BE2C (cell line): ENCODE results near the gene SLC16A11.
"Not testable (repeated sequence)": the region's sequence is repeated elsewhere in the genome, so short reads cannot be mapped to it uniquely, and the experiment has no call there.

Source experiments
- DNase-seq: peaks from one replicate; pipeline ENCODE4 v3.0.0-alpha.2; 2020
- H3K27me3 ChIP-seq: fragments of 250-450 bp; sonication (Bioruptor Pico); 2 replicates; pipeline ENCODE4 v1.5.1; 2020; ENCODE audit warnings: mild to moderate bottlenecking
- H3K36me3 ChIP-seq: fragments of 250-450 bp; sonication (Bioruptor Pico); 2 replicates; pipeline ENCODE4 v1.5.1; 2020; ENCODE audit warnings: mild to moderate bottlenecking
- H3K4me1 ChIP-seq: fragments of 250-450 bp; sonication (Bioruptor Pico); 2 replicates; pipeline ENCODE4 v1.5.1; 2020
- H3K4me3 ChIP-seq: 2 replicates; pipeline ENCODE4 v1.5.1; 2011; ENCODE audit warnings: low read depth, low read length
- H3K9me3 ChIP-seq: fragments of 250-450 bp; sonication (Bioruptor Pico); 2 replicates; pipeline ENCODE4 v1.5.1; 2020
- TF ChIP-seq, protein P1 (sequence below): IDR thresholded peaks from 2 replicates; pipeline ENCODE4 v1.5.1; 2012; ENCODE audit warnings: mild to moderate bottlenecking, low read depth, low read length

The SLC16A11 gene

DNA sequence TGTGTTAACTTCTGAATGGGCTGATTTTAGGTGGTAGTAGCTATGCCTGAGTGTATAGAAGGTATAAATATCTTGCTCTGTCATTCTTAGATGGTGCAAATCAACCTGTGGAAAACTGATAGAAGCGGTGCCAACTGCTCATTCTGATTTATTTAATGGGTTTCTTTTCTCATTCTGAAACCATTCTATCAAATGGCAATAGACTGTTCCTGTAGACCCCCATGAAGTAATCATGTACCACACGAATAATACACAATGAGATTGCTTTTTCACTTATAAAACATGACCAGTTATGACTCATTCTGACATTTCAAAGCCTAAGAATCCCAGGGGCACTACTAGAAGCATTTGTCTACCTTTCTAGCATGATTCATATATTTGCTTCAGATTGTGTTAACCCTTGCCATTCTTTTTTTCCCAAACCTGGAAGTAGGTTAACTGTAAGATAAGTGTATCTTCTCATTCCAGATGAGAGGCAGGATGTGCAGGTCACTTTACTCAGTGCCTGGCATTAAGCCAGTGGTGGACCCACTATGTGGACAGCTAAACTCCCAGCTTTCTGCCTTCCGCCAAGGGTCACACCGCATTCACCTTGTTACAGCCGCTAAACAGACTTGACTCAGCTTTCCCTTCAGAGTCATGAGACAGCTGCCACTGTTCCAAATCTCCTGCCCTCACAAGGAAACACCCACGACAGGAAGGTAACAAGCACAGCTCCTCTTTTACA, 16.4 kb upstream of the SLC16A11 start:
- DNase-seq = no peak
- no peak overlapping the region for H3K4me3 ChIP-seq
- TF ChIP-seq, protein P1, sequence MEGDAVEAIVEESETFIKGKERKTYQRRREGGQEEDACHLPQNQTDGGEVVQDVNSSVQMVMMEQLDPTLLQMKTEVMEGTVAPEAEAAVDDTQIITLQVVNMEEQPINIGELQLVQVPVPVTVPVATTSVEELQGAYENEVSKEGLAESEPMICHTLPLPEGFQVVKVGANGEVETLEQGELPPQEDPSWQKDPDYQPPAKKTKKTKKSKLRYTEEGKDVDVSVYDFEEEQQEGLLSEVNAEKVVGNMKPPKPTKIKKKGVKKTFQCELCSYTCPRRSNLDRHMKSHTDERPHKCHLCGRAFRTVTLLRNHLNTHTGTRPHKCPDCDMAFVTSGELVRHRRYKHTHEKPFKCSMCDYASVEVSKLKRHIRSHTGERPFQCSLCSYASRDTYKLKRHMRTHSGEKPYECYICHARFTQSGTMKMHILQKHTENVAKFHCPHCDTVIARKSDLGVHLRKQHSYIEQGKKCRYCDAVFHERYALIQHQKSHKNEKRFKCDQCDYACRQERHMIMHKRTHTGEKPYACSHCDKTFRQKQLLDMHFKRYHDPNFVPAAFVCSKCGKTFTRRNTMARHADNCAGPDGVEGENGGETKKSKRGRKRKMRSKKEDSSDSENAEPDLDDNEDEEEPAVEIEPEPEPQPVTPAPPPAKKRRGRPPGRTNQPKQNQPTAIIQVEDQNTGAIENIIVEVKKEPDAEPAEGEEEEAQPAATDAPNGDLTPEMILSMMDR = no peak

DNA sequence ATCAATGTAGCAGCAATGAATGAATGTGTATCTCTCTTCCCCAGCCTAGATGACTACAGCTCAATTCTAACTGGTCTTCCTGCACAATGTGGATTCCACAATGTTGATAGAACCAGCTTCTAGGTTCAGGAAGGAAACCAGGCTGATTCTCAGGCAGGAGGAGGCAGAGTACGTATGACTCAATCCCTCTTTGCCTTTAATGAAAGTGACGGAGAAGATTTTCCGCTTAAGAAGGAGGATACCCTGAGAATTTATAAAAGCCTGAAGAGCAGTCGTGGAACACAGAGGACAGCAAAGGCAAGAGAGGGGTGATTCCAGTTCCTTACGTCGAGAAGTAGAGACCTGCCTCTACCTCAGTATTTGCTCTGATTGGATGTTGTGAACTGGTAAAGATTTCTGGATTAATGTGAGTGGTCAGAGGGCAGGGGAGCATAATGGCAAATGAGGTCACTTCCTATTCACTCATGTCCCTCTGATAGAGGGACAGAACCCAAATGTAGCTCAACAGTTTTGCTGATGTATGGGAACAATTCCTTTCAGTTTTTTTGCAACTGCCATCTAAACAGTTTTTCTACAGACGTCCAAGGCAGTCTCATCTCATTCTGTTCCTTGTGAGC, 15.0 kb upstream of the SLC16A11 start:
- no peak for DNase-seq
- no peaks in the 10 kb centered on the region for H3K27me3 ChIP-seq
- no peaks in the 10 kb centered on the region for H3K9me3 ChIP-seq
- H3K36me3 ChIP-seq = no peaks in the 10 kb centered on the region
- TF ChIP-seq, protein P1 = no peak
- H3K4me1 ChIP-seq = peaks cover 4% of the 10 kb centered on the region
- H3K4me3 ChIP-seq = no peak overlapping the region

More for the DNA sequence above, 16.4 kb upstream of the SLC16A11 start:
- Histone ChIP-seq H3K9me3 (no peaks in the 10 kb centered on the region), H3K27me3 (no peaks in the 10 kb centered on the region), H3K4me1 (peaks cover 10% of the 10 kb centered on the region), H3K36me3 (no peaks in the 10 kb centered on the region)

DNA sequence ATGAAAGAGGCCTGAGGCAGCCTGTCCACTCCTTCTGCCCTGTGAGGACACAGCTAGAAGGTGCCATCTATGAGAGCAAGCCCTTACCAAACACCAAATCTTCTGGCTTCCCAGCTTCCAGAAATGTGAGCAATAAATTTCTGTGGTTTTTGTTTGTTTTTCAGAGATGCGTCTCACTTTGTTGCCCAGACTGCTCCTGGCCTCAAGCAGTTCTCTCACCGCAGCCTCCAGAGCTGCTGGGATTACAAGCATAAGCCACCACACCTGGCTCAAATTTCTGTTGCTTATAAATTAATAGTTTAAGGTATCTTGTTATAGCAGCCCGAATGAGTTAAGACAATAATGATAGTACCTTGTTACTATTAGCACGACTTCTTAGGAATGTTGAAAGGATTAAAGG, 12.5 kb upstream of the SLC16A11 start:
- Histone ChIP-seq H3K9me3 (no peaks in the 10 kb centered on the region), H3K36me3 (no peaks in the 10 kb centered on the region), H3K27me3 (no peaks in the 10 kb centered on the region), H3K4me1 (no peaks in the 10 kb centered on the region), H3K4me3 (no peak overlapping the region)
- TF ChIP-seq, protein P1 = no peak
- no peak for DNase-seq

DNA sequence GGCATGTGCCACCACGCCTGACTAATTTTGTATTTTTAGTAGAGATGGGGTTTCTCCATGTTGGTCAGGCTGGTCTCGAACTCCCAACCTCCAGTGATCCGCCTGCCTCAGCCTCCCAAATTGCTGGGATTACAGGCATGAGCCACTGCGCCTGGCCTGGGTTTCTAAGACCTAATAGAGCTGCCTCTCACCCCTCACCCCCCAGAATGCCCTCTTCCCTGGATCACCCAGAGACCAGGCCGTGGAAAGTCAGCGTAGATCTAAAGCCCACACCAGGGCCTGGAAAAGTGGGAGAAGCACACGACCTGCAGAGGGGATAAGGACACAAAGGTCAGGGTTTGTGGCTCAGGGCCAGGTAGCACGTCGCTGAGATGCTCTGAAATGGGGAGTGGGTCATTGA, 6.7 kb upstream of the SLC16A11 start:
- peaks cover 15% of the 10 kb centered on the region for H3K27me3 ChIP-seq
- not testable (repeated sequence) for H3K9me3 ChIP-seq, DNase-seq, H3K4me3 ChIP-seq, H3K36me3 ChIP-seq, H3K4me1 ChIP-seq

DNA sequence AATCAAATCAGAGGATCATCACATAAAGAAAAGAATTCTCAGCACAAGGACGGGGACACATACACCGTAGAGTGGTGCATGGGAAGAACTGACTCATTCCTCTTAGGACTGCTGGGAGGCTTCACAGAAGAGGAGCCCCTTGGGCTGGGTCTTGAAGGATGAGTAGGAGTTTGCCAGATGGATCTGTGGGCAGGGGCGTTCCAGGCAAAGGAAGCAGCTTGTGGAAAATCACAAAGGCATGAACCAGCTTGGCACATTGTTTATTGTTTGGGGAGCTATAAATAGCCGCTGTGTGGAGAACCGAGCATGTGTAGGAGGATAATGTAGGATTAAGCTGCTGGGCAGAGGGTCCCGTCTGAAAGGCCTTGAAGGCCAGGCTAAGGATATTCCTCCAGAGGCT, 5.1 kb upstream of the SLC16A11 start:
- Histone ChIP-seq H3K9me3 (no peaks in the 10 kb centered on the region), H3K4me1 (no peaks in the 10 kb centered on the region), H3K27me3 (peaks cover 22% of the 10 kb centered on the region), H3K4me3 (no peak overlapping the region), H3K36me3 (no peaks in the 10 kb centered on the region)
- TF ChIP-seq, protein P1 = no peak
- no peak for DNase-seq

DNA sequence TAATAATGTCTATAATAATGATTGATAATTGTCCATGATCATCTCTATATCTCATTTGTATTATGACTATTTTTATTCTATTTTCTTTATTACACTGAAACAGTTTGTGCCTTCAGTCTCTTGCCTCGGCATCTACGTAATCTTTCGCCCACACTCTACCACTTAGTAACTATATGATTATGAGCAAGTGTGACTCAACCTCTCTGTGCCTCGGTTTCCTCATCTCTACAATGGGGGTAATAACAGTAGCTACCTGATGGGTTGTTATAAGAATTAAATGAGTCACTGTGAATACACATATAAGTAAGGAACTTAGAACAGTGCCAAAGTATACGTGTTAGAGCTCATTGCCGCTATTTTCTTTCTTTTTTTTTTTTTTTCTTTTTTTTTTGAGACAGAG, 3.7 kb upstream of the SLC16A11 start:
- peaks cover 36% of the 10 kb centered on the region for H3K27me3 ChIP-seq
- no peaks in the 10 kb centered on the region for H3K36me3 ChIP-seq
- TF ChIP-seq, protein P1 = no peak
- H3K4me3 ChIP-seq = no peak overlapping the region
- no peaks in the 10 kb centered on the region for H3K4me1 ChIP-seq
- no peaks in the 10 kb centered on the region for H3K9me3 ChIP-seq
- DNase-seq = no peak

DNA sequence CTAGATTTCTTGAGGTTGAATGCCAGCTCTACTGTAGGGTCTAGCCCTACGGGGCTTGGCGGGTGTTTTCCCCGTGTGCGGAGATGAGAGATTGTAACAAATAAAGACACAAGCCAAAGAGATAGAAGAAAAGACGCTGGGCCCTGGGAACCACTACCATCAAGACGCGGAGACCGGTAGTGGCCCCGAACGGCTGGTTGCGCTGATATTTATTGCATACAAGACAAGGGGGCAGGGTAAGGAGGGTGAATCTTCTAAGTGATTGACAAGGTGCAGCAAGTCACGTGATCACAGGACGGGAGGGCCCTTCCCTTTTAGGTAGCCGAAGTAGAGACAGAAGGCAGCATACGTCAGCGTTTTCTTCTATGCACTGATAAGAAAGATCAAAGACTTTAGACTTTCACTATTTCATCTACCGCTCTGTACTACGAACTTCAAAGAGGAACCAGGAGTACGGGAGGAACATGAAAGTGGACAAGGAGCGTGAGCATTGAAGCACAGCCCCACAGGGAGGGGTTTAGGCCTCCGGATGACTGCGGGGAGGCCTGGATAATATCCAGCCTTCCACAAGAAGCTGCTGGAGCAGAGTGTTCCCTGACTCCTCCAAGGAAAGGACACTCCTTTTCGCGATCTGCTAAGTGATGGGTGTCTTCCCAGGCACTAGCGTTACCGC, 3.0 kb upstream of the SLC16A11 start:
- H3K9me3 ChIP-seq, H3K36me3 ChIP-seq, DNase-seq, H3K4me1 ChIP-seq, H3K4me3 ChIP-seq: not testable (repeated sequence)
- H3K27me3 ChIP-seq = peaks cover 42% of the 10 kb centered on the region
